Measurements from ENCODE around the gene NQO1. TPM values are rescaled to one million over a fixed set of nuclear protein-coding genes. Genes with fewer than 3 reads are reported as not detected.

The NQO1 gene
- total and polyA plus RNA-seq, 4 donors: 0.92 to 5.5 (median 1.9) TPM

DNA sequence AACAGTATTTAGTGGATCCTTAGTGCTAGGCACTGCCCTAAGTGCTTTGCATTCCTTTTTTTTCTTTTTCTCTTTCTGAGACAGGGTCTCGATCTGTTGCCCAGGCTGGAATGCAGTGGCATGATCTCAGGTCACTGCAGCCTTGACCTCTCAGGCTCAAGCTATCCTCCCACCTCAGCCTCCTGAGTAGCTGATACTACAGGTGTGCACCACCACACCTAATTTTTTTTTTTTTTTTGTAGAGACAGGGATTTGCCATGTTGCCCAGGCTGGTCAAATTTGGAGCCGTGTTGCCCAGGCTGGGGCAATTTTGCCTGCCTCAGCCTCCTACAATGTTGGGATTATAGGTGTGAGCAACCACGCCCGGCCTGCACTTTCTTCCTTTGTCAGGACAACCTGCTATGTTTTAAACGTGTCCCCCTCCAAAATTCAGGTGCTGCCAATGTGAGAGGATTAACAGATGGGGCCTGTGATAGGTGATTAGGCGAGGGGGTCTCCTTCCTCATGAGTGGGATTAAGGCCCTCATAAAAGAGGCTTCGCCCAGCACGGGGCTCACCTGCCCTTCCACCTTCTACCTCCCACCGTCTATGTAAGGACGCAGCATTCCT, 5.4 kb downstream of the NQO1 start:
- TF ChIP-seq HNF4A (conservative IDR thresholded peaks at IDR 0.05): no peak
- no peak for TF ChIP-seq FOXA2 (IDR thresholded peaks at IDR 0.05)
- no peak for TF ChIP-seq HNF4G (IDR thresholded peaks at IDR 0.05)
- TF ChIP-seq, protein P1, sequence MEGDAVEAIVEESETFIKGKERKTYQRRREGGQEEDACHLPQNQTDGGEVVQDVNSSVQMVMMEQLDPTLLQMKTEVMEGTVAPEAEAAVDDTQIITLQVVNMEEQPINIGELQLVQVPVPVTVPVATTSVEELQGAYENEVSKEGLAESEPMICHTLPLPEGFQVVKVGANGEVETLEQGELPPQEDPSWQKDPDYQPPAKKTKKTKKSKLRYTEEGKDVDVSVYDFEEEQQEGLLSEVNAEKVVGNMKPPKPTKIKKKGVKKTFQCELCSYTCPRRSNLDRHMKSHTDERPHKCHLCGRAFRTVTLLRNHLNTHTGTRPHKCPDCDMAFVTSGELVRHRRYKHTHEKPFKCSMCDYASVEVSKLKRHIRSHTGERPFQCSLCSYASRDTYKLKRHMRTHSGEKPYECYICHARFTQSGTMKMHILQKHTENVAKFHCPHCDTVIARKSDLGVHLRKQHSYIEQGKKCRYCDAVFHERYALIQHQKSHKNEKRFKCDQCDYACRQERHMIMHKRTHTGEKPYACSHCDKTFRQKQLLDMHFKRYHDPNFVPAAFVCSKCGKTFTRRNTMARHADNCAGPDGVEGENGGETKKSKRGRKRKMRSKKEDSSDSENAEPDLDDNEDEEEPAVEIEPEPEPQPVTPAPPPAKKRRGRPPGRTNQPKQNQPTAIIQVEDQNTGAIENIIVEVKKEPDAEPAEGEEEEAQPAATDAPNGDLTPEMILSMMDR (IDR thresholded peaks at IDR 0.05; ENCODE audit: low read depth, low read length, missing input control): no peak
- no peak for TF ChIP-seq REST (IDR thresholded peaks at IDR 0.05)
- TF ChIP-seq EGR1 (IDR thresholded peaks at IDR 0.05; ENCODE audit: low read depth in 2 of 2): no peak
- Histone ChIP-seq H3K27ac (ENCODE audit: low read depth in 1 of 2, low read length in 2 of 2) (no peak overlapping the region), H3K36me3 (ENCODE audit: control insufficient read depth in 4 of 4, insufficient read depth in 3 of 4, low read depth in 1 of 4, low read length in 3 of 4) (peaks cover 0 to 2% (median 0%) of the 10 kb centered on the region in 4 donors), H3K9me3 (ENCODE audit: control insufficient read depth in 4 of 4, low read length in 3 of 4) (no peaks in the 10 kb centered on the region), H3K27me3 (ENCODE audit: control insufficient read depth in 4 of 4, insufficient read depth in 4 of 4, low read length in 3 of 4) (no peaks in the 10 kb centered on the region), H3K9ac (ENCODE audit: low read depth in 1 of 2, low read length in 2 of 2) (no peak overlapping the region), H3K4me1 (ENCODE audit: control insufficient read depth in 4 of 4, insufficient read depth in 4 of 4, low read length in 3 of 4) (no peaks in the 10 kb centered on the region), H3K4me3 (ENCODE audit: low read depth in 1 of 3, low read length in 3 of 3) (no peak overlapping the region)
- DNase-seq (ENCODE audit: low spot score): no peak
- 93% methylated on average over 10 of the region's 10 CpGs for WGBS

GRCh38 chr16:69718111-69718764, 8.1 kb downstream of the NQO1 start:
- WGBS: 86% methylated on average over 10 of the region's 10 CpGs
- no peak for DNase-seq (ENCODE audit: low spot score)
- no peak overlapping the region for H3K9ac ChIP-seq (ENCODE audit: low read depth in 1 of 2, low read length in 2 of 2)

DNA sequence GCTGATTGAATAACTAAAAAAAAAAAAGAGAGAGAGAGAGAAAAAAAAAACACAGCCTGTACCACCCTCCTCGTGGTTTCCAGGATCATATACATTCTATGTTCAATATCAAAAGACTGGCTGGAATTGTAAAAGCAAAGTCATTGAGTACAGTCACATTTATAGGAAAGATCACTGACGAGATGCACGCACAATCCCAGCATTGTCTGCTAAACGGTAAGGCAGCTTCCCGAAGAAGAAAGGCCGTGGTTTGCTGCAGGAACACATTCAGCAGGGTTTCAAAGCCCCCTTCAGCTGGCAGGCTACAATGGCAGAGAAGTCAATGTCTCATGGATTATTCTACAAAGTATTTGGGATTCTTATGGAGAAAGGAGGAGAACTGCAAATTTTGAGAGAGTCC, 9.3 kb downstream of the NQO1 start:
- Histone ChIP-seq H3K9me3 (ENCODE audit: control insufficient read depth in 4 of 4, low read length in 3 of 4) (no peaks in the 10 kb centered on the region), H3K4me1 (ENCODE audit: control insufficient read depth in 4 of 4, insufficient read depth in 4 of 4, low read length in 3 of 4) (no peaks in the 10 kb centered on the region), H3K27ac (ENCODE audit: low read depth in 1 of 2, low read length in 2 of 2) (no peak overlapping the region), H3K36me3 (ENCODE audit: control insufficient read depth in 4 of 4, insufficient read depth in 3 of 4, low read depth in 1 of 4, low read length in 3 of 4) (peaks cover 0 to 4% (median 1%) of the 10 kb centered on the region in 4 donors), H3K27me3 (ENCODE audit: control insufficient read depth in 4 of 4, insufficient read depth in 4 of 4, low read length in 3 of 4) (no peaks in the 10 kb centered on the region), H3K9ac (ENCODE audit: low read depth in 1 of 2, low read length in 2 of 2) (no peak overlapping the region), H3K4me3 (ENCODE audit: low read depth in 1 of 3, low read length in 3 of 3) (no peak overlapping the region)
- TF ChIP-seq NR2F2 (IDR thresholded peaks at IDR 0.05) (no peak), REST (IDR thresholded peaks at IDR 0.05) (no peak), FOXA2 (IDR thresholded peaks at IDR 0.05) (no peak), JUND (IDR thresholded peaks at IDR 0.05) (no peak)
- TF ChIP-seq, protein P2, sequence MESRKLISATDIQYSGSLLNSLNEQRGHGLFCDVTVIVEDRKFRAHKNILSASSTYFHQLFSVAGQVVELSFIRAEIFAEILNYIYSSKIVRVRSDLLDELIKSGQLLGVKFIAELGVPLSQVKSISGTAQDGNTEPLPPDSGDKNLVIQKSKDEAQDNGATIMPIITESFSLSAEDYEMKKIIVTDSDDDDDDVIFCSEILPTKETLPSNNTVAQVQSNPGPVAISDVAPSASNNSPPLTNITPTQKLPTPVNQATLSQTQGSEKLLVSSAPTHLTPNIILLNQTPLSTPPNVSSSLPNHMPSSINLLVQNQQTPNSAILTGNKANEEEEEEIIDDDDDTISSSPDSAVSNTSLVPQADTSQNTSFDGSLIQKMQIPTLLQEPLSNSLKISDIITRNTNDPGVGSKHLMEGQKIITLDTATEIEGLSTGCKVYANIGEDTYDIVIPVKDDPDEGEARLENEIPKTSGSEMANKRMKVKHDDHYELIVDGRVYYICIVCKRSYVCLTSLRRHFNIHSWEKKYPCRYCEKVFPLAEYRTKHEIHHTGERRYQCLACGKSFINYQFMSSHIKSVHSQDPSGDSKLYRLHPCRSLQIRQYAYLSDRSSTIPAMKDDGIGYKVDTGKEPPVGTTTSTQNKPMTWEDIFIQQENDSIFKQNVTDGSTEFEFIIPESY (IDR thresholded peaks at IDR 0.05): no peak
- TF ChIP-seq, protein P1 (IDR thresholded peaks at IDR 0.05; ENCODE audit: low read depth, low read length, missing input control): no peak
- 92% methylated on average over 6 of the region's 6 CpGs for WGBS
- DNase-seq (ENCODE audit: low spot score): no peak

More at GRCh38 chr16:69718111-69718764, 8.1 kb downstream of the NQO1 start:
- Histone ChIP-seq H3K4me3 (ENCODE audit: low read depth in 1 of 3, low read length in 3 of 3) (no peak overlapping the region), H3K9me3 (ENCODE audit: control insufficient read depth in 4 of 4, low read length in 3 of 4) (no peaks in the 10 kb centered on the region), H3K27me3 (ENCODE audit: control insufficient read depth in 4 of 4, insufficient read depth in 4 of 4, low read length in 3 of 4) (no peaks in the 10 kb centered on the region), H3K27ac (ENCODE audit: low read depth in 1 of 2, low read length in 2 of 2) (no peak overlapping the region), H3K4me1 (ENCODE audit: control insufficient read depth in 4 of 4, insufficient read depth in 4 of 4, low read length in 3 of 4) (no peaks in the 10 kb centered on the region), H3K36me3 (ENCODE audit: control insufficient read depth in 4 of 4, insufficient read depth in 3 of 4, low read depth in 1 of 4, low read length in 3 of 4) (peaks cover 0 to 2% (median 0%) of the 10 kb centered on the region in 4 donors)
- TF ChIP-seq RXRA (IDR thresholded peaks at IDR 0.05) (no peak), YY1 (IDR thresholded peaks at IDR 0.05) (no peak), SP1 (IDR thresholded peaks at IDR 0.05) (no peak), EGR1 (IDR thresholded peaks at IDR 0.05; ENCODE audit: low read depth in 2 of 2) (no peak)
